ENCODE data around the gene NFATC1.

The NFATC1 gene

DNA sequence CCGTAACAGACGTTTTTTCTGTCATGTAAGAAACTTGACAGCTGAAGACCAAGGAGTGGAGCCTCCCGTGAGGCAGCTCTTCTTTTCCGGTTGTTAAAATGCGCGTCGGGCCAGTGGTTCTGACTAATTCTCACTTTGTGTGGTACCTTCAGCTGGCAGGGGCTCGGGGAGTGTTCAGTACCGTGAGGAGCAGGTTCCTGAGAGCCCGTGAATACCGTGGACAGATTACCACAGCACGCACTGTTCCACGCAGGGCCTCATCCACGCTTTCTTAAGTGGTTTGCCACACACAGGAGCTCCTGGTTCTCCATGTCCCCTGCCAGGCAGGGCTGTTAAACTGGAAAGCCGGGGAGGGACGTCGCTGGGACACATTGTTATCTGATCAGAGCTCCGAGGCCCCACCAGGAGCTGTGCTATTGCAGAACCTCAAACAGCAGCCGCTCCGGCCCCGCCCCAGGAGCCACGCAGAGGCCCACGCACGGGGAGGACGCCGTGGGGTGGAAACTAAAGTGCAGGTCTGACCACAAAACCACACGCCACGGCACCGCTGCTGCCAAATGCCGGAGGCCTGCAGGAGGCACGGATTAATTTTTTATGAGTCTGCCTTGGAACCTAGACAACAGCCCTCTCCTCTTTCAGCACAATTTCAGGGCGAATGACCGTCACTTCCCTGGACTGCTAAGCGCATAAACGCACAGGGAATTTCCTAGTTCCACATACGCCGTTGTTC is 43.3 kb downstream of the NFATC1 start:
- no peak for DNase-seq (ENCODE audit: low read depth in 2 of 2, low spot score in 1 of 2)

DNA sequence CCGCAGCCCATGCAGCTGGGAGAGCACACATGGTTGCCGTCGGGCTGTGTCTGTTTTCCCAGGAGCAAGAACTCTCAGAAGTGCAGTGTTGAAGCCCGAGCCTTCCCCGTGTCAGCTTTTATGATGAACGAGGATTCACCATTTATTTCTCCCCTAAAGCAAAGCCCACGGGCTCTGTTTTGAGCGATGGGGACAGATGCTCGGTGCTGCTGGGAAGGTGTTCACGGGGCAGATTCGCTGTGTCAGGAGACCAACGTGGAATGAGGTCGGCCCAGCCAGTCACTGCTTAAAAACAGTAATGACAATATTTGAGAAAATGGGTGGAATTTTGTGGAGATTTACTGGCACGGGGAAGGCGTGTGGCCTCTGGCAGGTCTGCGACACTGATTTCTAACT is 43.9 kb downstream of the NFATC1 start:
- DNase-seq (ENCODE audit: low read depth in 2 of 2, low spot score in 1 of 2) = no peak

DNA sequence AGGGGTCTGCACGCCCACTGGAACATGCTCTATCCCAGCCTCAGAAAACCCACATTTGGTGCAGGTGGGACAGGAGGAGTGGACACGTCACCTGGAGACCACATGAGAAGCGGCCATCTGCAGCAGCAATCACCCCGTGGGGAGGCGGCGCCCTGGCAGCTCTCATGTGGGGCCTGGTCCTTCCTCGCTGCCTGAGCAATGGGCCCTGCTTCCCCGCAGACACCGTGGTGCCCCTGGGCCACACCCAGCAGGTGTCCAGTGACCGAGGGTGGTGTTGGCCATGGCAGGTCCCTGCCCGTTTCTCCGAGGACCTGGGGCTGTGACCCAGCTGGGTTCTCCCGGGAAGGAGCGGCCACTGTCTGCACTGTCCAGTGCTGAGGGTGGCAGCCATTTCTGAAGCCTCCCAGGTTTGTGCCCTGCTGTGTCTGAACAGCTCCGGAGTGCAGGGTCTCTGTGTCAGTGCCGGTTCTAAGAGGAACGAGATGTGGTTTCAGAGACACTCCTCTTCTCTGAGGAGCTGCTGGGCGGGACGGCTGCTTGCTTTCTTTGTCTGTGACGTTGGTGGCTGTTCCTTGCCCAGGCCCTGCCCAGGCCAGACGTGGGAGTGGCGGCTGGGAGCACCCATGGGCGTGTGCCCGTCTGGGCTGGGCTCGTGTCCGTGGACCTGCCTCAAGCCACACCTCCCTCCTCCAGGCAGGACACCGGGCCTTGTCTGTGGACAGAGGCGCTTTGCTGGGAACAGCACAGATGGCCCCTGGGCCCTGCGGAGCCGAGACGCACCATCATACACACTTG is 44.8 kb downstream of the NFATC1 start:
- DNase-seq (ENCODE audit: low read depth in 2 of 2, low spot score in 1 of 2) = no peak

DNA sequence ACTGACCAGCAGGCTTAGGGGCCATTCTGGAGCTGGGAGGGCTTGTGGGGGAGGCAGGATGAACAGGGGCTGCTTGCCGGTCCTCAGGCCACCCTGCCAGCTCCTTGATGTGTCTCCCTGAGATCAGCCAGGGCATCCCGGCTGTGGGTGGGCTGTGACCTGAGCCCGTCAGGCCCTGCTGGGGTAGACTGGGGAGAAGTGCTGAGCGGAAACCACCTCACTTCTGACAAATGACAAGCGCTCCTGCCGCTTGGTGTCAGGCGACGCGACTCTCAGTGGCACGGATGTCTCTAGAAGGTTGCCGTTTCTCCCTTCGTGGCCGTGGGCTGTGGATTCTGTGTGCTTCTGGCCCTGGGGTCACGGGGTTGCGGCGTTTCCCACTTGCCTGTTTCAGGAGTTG is 45.7 kb downstream of the NFATC1 start:
- no peak for DNase-seq (ENCODE audit: low read depth in 2 of 2, low spot score in 1 of 2)

DNA sequence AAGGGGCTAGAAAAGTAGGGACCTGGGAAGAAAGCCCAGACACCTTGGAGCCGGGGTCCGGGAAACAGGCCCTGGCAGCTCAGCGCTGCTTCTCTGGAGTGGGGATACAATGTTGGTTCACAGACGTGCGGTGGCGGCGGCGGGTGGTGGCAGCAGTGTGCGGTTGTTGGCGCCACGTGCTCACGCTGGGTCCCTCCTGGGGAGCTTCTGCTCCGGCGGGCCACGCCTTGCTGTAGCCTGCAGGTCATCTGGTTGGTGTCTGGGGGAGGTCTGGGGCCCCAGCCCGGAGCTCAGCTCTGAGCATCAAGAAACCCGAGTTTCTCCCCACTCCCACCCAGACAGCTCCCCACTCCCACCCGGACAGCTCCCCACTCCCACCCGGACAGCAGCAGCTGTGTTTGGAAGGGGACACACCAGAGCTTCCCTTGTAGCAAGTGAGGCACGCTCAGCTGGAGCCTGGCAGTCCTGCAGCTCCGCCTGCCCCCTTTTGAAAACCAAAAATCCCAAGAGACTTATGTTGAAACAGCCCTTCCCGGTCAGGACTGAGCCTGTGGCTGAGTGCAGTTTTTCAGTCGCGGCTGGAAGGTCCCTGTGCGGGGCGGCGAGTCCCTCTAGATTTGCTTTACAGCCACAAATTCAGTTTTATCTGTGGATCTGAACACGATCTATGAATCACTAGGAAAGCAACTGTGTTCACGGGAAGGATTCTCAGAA is 46.9 kb downstream of the NFATC1 start:
- no peak for DNase-seq (ENCODE audit: low read depth in 2 of 2, low spot score in 1 of 2)

DNA sequence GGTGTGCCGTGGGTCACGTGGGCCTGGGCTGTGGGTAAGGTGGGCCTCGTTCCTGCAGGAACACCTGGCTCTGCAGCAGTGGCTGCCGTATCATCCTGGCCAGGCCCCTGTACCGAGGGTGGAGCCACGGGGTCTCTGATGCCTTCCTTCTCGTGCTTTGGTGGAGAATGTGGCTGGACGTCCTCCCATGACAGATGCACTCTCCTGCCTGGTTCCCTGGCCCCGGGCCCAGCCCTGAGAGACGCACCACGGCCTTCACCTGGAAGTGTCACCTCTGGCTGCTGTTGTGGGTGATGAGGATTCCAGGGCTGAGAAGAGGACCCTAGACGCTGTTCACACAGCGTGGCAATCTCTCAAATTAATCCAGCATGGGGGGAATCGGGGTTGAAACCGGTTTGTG is 49.5 kb downstream of the NFATC1 start:
- DNase-seq (ENCODE audit: low read depth in 2 of 2, low spot score in 1 of 2) = no peak

DNA sequence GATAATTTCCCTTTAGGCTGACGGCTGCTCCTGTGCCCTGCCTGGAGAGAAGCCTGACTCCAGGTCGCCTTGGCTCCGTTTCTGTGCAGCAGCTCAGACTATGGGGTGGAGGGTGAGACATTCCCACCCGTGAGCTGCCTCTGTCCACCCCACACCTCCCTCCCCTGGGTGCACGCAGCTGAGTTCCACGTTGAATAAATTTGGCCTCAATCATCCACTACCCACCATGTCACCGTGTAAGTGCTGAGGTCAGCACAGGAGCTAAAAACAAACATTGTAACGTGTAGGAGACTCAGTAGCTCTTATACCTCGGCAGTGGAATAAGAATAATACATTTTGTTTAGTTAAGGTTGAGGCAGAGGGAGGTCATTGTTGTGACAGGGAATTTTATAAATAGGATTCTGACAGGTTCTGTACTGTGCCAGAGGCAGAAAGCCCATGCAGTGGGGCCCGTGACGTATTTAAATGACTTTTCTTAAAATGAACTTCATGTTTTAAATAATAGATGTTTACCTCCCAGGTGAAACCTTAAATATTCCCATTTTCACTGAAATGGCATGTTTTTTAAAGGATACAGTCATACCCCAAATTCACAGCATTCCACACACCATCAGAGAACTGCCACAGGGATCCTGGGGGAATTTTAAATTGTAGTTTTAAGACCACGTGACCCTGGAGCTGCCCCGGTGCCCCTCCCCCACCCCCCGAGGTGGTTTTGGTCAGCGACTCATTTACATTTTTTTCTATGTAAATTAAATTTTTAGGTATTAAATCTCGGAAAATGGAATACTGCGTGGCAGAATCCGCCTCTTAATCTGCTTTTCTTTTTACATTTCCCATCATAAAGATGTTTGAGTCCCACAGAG is 50.2 kb downstream of the NFATC1 start:
- no peak for DNase-seq (ENCODE audit: low read depth in 2 of 2, low spot score in 1 of 2)

DNA sequence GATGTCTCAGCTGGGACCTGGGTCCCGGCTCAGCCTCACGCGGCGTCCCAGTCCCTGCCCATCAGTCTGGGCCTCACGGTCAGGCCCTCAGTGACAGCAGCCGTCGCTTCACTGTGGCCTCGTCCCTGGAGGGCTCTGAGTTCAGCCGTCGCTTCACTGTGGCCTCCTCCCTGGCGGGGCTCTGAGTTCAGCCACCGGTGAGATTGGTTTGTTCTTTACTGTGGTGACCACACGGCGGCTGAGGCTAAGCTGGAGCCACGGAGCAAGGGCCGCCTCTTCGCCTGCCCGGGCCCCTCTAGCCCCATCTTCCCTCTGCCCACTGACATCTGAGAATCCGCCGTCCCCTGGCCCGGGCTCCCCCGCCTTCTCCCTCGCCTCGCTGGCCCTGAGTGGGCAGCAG is 51.2 kb downstream of the NFATC1 start:
- no peak for DNase-seq (ENCODE audit: low read depth in 2 of 2, low spot score in 1 of 2)

DNA sequence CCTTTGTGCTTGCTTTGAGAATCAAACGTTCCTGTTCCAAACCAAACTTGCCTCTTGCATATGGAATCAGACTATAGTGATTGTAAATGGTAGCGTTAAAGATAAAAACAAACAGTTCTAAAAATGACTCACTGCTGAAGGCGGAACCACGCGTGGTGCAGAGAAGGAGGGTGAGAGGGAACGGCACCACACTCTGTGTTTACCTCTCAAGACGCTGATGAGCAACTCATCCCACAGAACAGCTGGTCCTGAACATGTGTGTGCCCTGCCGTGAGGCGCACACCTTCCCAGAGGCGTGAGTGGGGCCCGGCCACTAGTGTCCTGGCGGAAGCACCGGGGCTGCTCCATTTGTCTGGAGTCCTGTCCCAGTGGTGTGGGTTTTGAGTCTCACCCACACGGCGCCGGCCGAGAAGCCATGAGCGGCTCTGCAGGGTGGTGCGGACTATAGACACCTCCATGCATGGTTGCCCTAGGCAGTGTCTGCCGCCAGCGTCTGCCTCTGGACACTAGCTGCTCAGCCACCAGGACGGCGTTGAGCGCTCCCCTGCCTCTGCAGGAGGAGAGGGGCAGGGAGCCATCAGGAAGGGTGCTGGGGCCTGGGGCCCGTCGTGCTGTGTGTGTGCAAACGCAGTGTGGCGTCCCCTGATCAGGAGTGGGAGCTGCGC is 52.1 kb downstream of the NFATC1 start:
- DNase-seq (ENCODE audit: low read depth in 2 of 2, low spot score in 1 of 2) = no peak

DNA sequence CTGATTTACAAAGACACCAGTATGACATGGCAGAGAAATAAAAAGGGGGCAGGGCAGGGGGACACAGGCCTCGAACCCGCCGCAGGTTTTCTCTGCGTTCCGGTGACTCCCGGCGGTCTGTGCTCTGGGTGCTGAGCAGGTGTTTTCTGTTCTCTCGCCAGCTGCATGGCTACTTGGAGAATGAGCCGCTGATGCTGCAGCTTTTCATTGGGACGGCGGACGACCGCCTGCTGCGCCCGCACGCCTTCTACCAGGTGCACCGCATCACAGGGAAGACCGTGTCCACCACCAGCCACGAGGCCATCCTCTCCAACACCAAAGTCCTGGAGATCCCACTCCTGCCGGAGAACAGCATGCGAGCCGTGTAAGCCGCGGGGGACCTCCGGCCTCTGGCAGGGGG is 52.9 kb downstream of the NFATC1 start:
- no peak for DNase-seq (ENCODE audit: low read depth in 2 of 2, low spot score in 1 of 2)

DNA sequence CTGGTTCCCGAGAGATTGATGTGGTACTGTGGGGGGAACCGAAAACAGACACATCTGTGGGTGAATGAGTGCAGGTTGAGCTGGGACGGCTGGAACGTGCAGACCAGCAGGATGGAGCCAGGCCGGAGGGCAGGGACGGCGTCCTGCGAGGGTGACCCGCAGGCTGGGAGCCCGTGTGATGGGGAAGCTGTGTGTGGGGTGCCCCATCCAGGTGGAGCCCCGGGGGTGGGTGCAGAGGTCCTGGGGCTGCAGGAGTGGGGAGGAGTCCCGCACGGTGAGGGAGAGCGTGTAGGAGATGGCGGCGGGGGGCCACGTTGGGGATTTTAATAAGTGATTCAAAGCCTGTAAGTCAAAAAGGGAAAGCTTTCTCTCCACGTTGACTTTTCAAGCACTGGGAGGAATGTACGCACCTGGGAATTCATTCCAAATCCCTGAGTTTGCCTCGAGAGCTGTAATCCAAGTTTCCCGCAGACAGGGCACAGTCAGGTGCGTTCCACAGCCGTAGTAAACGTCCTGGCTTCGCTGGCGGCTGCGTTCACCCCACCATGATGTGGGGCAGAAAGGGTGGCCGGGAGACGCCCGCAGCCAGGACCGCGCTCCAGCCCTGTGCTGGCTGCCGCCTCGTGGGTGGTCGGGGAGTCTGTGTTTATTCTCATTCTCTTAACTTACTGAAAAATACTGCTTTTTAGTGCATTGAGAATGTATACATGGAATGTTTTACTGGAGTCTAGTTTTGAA is 54.0 kb downstream of the NFATC1 start:
- no peak for DNase-seq (ENCODE audit: low read depth in 2 of 2, low spot score in 1 of 2)

DNA sequence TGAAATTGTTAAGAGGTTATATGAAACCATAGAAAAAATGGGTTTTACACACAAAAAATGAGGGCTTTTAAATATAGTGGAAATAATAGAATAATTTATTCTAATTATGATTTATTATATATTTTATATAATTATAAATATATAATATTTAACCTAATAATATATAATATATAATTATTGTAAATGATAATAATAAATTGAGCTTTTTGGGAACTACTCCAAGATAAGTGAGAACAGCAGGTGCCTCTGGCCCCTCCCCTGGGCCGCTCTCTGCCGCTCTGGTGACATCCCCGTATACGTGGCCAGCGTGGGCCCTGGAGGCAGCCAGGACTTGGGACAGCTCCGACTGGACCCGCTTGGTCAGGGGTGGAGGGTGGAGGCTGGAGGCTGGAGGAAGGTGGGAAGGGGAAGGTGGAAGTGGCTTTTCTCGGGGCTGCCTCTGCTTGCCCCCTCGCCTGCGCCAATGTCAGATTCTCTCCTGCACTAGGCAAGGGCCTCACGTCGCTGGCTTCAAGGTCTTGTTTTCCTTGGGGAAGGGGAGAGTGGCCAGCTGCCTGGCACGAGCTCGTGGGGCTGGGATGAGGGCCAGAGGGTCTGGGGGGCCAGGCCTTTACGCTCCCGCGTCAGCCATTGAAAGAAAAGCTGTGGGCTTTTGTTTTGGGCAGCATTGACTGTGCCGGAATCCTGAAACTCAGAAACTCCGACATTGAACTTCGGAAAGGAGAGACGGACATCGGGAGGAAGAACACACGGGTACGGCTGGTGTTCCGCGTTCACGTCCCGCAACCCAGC is 54.8 kb downstream of the NFATC1 start:
- no peak for DNase-seq (ENCODE audit: low read depth in 2 of 2, low spot score in 1 of 2)

DNA sequence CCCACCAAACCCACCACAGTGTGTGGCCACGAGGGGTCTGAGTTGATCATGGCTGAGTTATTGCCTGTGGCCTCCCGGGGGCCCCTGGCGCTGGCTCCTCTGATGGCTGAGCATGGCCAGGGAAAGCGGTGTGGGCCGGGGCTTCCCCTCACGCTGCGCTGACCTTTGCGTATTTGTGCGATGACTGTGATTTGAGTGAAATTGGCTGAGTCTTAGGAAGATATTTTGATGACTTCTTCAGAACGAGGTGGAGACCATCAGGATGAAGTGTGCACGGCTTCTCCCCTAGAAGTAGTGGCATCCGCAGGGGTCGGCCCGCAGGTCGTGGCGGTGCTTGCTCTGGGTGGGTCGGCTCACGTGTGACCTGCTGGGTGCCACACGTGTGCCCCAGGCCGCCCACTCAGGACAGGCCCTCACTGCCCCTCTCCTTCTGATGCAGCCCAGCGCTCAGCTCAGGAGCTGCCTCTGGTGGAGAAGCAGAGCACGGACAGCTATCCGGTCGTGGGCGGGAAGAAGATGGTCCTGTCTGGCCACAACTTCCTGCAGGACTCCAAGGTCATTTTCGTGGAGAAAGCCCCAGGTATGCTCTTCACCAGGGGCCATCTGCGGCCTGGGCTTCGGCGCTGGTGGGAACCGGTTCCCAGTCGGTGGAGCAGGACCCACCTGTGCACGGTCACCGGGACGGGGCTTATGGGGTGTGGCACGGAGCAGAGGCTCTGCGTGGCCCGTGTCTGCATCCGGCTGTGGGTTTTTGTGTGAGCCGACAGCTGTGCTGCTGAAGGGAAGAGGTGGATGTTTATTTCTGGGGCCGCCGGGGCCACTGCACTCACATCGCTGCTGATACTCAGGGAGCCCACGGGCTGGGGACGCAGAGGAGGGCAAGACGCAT is 55.8 kb downstream of the NFATC1 start:
- no peak for DNase-seq (ENCODE audit: low read depth in 2 of 2, low spot score in 1 of 2)

DNA sequence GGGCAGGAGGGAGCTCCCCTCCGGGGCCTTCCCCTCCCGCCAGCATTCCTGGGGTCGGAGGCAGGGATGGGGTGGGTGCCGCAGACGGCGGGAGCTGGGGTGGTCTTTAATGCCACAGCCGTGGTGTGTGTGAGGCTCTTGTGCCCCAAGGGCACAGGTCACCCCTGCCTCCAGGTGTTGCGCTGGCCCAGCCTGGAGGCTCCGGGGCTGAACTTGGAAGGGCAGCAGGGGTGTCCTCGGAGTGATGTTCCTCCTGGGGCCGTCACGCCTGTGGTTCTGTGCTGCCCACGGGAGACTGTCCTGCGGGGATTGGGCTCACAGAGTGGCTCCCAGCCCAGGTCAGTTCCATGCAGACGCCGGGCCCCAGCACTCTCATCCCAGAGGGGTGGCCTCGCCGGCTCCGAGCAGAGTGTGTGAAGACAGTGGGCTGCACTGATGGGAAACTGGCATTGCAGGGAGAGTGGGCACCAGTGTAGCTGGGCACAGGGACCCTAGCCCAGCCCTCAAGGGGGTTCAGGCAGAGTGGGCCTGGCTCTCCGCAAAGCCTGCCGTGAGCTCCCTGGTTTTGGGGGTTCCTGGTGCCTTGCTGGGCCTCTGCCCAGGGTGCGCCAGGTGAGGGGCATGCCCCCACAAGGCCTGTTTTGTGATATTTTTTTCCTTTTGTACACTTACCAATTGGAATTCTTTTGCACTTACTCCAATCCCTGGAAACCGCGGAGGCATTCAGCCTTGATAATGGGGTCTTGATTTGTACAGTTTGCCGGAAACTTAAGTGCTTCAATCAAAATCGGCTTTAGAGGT is 56.7 kb downstream of the NFATC1 start:
- DNase-seq (ENCODE audit: low read depth in 2 of 2, low spot score in 1 of 2) = no peak

DNA sequence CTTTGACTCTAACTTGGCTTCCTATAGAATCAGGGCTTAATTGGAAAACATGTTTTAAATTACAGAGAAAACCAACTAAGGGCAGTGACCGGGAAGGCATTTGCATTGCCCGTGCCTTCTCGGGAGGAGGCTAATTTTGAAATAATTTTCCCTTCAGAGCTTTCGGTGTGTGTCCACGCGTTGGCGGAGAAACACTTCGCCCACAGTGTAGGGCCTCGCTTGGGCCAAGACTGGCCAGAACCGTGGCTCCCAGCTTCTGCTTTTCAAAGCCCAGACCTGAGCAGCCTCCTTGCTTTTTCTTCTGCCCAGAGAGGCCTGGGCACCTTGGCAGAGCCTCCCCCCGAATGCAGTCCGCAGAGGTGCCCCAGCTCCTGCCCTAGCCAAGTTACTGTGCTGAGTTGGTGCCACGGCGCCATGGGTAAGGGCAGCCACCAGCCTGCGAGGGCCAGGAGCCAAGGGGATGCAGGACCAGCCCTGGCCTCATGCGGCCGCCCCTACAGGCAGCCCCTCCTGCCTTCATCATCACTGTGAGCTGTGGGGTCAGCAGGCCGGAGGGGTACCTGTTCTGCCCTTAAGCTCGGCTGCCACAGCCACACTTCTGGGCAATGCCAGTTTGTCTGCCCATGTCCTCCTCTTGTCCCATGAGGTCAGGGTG is 57.4 kb downstream of the NFATC1 start:
- no peak for DNase-seq (ENCODE audit: low read depth in 2 of 2, low spot score in 1 of 2)

DNA sequence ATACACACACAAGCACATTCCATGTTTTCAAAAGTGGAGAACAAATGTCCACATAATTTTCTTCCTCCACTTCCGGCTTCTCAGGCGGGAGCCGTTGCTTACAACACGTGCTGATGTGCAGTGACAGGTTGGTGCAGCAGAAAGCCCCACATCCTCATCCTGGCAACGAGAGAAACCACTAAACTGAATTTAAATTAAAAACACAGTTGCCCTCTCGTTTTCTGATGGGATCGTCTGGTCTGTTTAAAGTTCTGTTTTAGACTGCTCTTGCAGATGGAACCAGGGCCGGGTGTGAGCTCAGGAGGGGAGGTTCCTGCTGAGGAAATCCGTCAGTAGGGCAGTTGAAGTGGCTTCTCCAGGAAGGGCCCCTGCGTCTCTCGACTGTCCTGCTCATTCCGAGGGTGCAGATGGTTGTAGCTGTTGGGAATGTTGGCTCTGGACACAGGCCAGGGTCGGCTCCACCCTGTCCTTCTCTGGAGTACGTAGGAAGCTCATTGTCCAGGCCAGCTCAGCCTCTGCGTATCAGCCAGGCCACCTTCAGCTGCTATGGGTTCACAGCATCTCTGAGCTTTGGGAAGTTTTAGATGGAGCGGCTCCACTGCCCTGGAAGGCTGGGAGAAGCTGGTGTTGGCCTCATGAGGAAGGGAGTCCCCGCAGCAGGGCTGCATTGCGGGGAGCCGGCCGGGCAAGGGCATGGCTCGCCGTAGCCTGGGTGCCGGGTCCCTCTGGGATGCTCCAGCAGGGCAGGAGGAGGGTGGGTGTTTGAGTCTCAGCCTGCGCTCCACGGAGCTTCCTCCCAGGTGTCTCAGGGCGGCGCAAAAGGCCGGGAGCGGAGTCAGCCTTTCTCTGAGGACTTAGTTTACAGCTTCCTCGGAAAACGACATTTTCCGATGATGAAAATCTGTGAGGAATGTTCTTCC is 58.3 kb downstream of the NFATC1 start:
- DNase-seq (ENCODE audit: low read depth in 2 of 2, low spot score in 1 of 2) = no peak

Data from stimulated activated CD8-positive, alpha-beta memory T cell treated with anti-CD3 and anti-CD28 coated beads, Interleukin-4, amount 100 ng/mL, for 1 hour (primary cell).